HCT116 (cell line): ENCODE results near the gene WASF1. TPM values are rescaled to one million over a fixed set of nuclear protein-coding genes. Genes with fewer than 3 reads are reported as not detected.

Source experiments
- ATAC-seq: fragments of 200-7000 bp; cut with Tn5 transposase; 2 replicates; pipeline ENCODE4 v1.9.1; 2020; ENCODE audit warnings: mild to moderate bottlenecking, moderate library complexity
- BruUV-seq: library from RNA; stranded (reverse); fragments of 400-500 nt; replicated peaks from 2 replicates; lab custom pipeline; 2021; lab: Mats Ljungman, UMichigan
- CTCF ChIA-PET: fragments of 300-600 bp; sonication (Branson Sonifier 250); formaldehyde crosslinking; loops from one replicate; lab custom pipeline; 2021; ENCODE audit warnings: antibody characterized with exemption; lab: Charles Lee
- POLR2A ChIA-PET: fragments of 300-600, 350-600 bp; sonication (Branson Sonifier 250); formaldehyde crosslinking; loops from one replicate; lab custom pipeline; 2021; ENCODE audit warnings: antibody characterized with exemption; lab: Charles Lee
- RAD21 ChIA-PET, 2 experiments: fragments of 300-600 bp; sonication (Branson Sonifier 250); formaldehyde crosslinking; loops; one replicate each; lab custom pipeline; 2023; ENCODE audit warnings: low total read pairs in 2 of 2; ENCODE audit not compliant: uncharacterized antibody in 2 of 2, unreplicated experiment in 2 of 2, low non-redundant PET in 1 of 2; lab: Charles Lee
- DNase-seq: peaks from one replicate; pipeline ENCODE4 v3.0.0-alpha.2; 2010; ENCODE audit warnings: low read depth, low spot score
- H2AFZ ChIP-seq: fragments of 200-600 bp; shearing (Covaris generic), sonication (generic); 2 replicates; pipeline ENCODE4 v1.6.1; 2017; ENCODE audit warnings: low read depth, mixed run types, mixed read lengths, antibody characterized with exemption, low read length; ENCODE audit not compliant: poor library complexity, severe bottlenecking
- H3K27ac ChIP-seq: 2 replicates; pipeline ENCODE4 v1.5.1; 2012; ENCODE audit warnings: low read depth, low read length
- H3K27me3 ChIP-seq: fragments of 200-600 bp; sonication (generic); 2 replicates; pipeline ENCODE4 v1.6.1; 2016; ENCODE audit warnings: mixed run types, low read length, mixed read lengths; ENCODE audit not compliant: insufficient read depth
- H3K36me3 ChIP-seq, 2 experiments: fragments of 200-500 bp in 1 of 2; fragments of 200-600 bp in 1 of 2; sonication (Bioruptor generic) in 1 of 2; sonication (generic) in 1 of 2; 2 replicates each; pipeline versions ENCODE4 v1.5.1 to v1.6.1; 2014 to 2016; ENCODE audit warnings: low read length in 2 of 2, inconsistent platforms in 1 of 2, mixed read lengths in 1 of 2, mixed run types in 1 of 2; ENCODE audit not compliant: insufficient read depth in 2 of 2, control insufficient read depth in 1 of 2
- H3K4me1 ChIP-seq, 2 experiments: fragments of 200-600 bp in 1 of 2; sonication (generic) in 1 of 2; 2 replicates each; pipeline versions ENCODE4 v1.5.1 to v1.6.1; 2012 to 2017; ENCODE audit warnings: low read length in 2 of 2, inconsistent platforms in 1 of 2, mild to moderate bottlenecking in 1 of 2, mixed read lengths in 1 of 2, mixed run types in 1 of 2, moderate library complexity in 1 of 2; ENCODE audit not compliant: insufficient read depth in 2 of 2, control insufficient read depth in 1 of 2
- H3K4me2 ChIP-seq: fragments of 200-600 bp; sonication (generic); 2 replicates; pipeline ENCODE4 v1.6.1; 2017; ENCODE audit warnings: mixed run types, low read length, mixed read lengths
- H3K4me3 ChIP-seq, 2 experiments: fragments of 200-600 bp in 1 of 2; sonication (generic) in 1 of 2; replicated peaks in 1 of 2; 2 replicates each; pipeline ENCODE4 v1.5.1; 2011 to 2016; ENCODE audit warnings: low read length in 2 of 2, control low read depth in 1 of 2, low read depth in 1 of 2, mild to moderate bottlenecking in 1 of 2, mixed read lengths in 1 of 2, mixed run types in 1 of 2
- H3K79me2 ChIP-seq: fragments of 200-600 bp; sonication (generic); 2 replicates; pipeline ENCODE4 v1.6.1; 2017; ENCODE audit warnings: mild to moderate bottlenecking, mixed run types, low read length, moderate library complexity, mixed read lengths; ENCODE audit not compliant: insufficient read depth
- H3K9ac ChIP-seq: fragments of 200-600 bp; sonication (generic); 2 replicates; pipeline ENCODE4 v1.6.1; 2016; ENCODE audit warnings: low read length, mixed read lengths
- H3K9me2 ChIP-seq: fragments of 200-600 bp; sonication (generic), shearing (Covaris generic); 2 replicates; pipeline ENCODE4 v1.6.1; 2017; ENCODE audit warnings: mixed run types, mild to moderate bottlenecking, moderate library complexity; ENCODE audit not compliant: insufficient read depth
- H3K9me3 ChIP-seq, 2 experiments: fragments of 200-500 bp in 1 of 2; fragments of 200-600 bp in 1 of 2; sonication (Bioruptor generic) in 1 of 2; sonication (generic) in 1 of 2; 2 replicates each; pipeline ENCODE4 v1.6.1; 2014 to 2017; ENCODE audit warnings: low read length in 2 of 2, mixed read lengths in 2 of 2, inconsistent platforms in 1 of 2, low read depth in 1 of 2, mild to moderate bottlenecking in 1 of 2, mixed run types in 1 of 2, moderate library complexity in 1 of 2; ENCODE audit not compliant: control insufficient read depth in 1 of 2, insufficient read depth in 1 of 2
- H4K20me1 ChIP-seq: fragments of 200-600 bp; sonication (generic), shearing (Covaris generic); 2 replicates; pipeline ENCODE4 v1.6.1; 2017; ENCODE audit warnings: mixed run types, mild to moderate bottlenecking, moderate library complexity; ENCODE audit not compliant: insufficient read depth
- CEBPB ChIP-seq: IDR thresholded peaks from 2 replicates; pipeline ENCODE4 v1.6.1; 2012; ENCODE audit warnings: low read depth
- EZH2 ChIP-seq: fragments of 200-600 bp; sonication (generic); IDR thresholded peaks from 2 replicates; pipeline ENCODE4 v1.6.1; 2017; ENCODE audit warnings: antibody characterized with exemption, mixed run types
- JUND ChIP-seq: IDR thresholded peaks from 2 replicates; pipeline ENCODE4 v1.6.1; 2012
- POLR2A ChIP-seq: IDR thresholded peaks from 2 replicates; pipeline ENCODE4 v1.7.0; 2011; ENCODE audit warnings: borderline replicate concordance; ENCODE audit not compliant: insufficient read depth, insufficient read length; ENCODE audit errors: extremely low read depth
- POLR2AphosphoS5 ChIP-seq: IDR thresholded peaks from 2 replicates; pipeline ENCODE4 v1.6.1; 2011; ENCODE audit warnings: mild to moderate bottlenecking, low read depth, low read length, moderate library complexity
- RAD21 ChIP-seq: IDR thresholded peaks from 2 replicates; pipeline ENCODE4 v1.6.1; 2012; ENCODE audit warnings: low read depth, mild to moderate bottlenecking
- SIN3A ChIP-seq: IDR thresholded peaks from 2 replicates; pipeline ENCODE4 v1.6.1; 2012; ENCODE audit warnings: low read depth
- SP1 ChIP-seq: IDR thresholded peaks from 2 replicates; pipeline ENCODE4 v1.6.1; 2012; ENCODE audit warnings: low read depth
- SRF ChIP-seq: IDR thresholded peaks from 2 replicates; pipeline ENCODE4 v1.6.1; 2012; ENCODE audit warnings: low read depth
- TCF7L2 ChIP-seq: IDR thresholded peaks from 2 replicates; pipeline ENCODE4 v1.7.0; 2011; ENCODE audit warnings: borderline replicate concordance, inconsistent platforms; ENCODE audit not compliant: insufficient read depth, insufficient read length; ENCODE audit errors: extremely low read depth
- ZFX ChIP-seq: fragments of 450-650 bp; IDR thresholded peaks from 2 replicates; pipeline ENCODE4 v1.6.1; 2017
- ZNF274 ChIP-seq: fragments of 200-500 bp; sonication (Bioruptor generic); IDR thresholded peaks from 2 replicates; pipeline ENCODE4 v1.6.1; 2014; ENCODE audit warnings: mild to moderate bottlenecking, low read depth, low read length, inconsistent platforms
- intact Hi-C: fragments of 100-400 bp; cut with micrococcal nuclease; formaldehyde crosslinking; loops from 2 replicates; pipeline ENCODE4 v1.10.0; 2022
- total RNA-seq: library from RNA; stranded (reverse); gene quantifications from one replicate; pipeline ENCODE4 v1.2.1, GENCODE V29; 2021; ENCODE audit not compliant: unreplicated experiment
- TF ChIP-seq, protein P1 (sequence below), 3 experiments: fragments of 200-600 bp in 1 of 3; sonication (generic) in 1 of 3; IDR thresholded peaks in 2 of 3; conservative IDR thresholded peaks in 1 of 3; 2 replicates each; pipeline ENCODE4 v1.5.1; 2012 to 2017; ENCODE audit warnings: low read depth in 2 of 3, low read length in 2 of 3, antibody characterized with exemption in 1 of 3, borderline replicate concordance in 1 of 3, control low read depth in 1 of 3, mild to moderate bottlenecking in 1 of 3, mixed read lengths in 1 of 3, mixed run types in 1 of 3, moderate library complexity in 1 of 3; ENCODE audit not compliant: insufficient read depth in 1 of 3
- TF ChIP-seq, protein P2 (sequence below): IDR thresholded peaks from 2 replicates; pipeline ENCODE4 v1.6.1; 2012
- TF ChIP-seq, protein P3 (sequence below): IDR thresholded peaks from 2 replicates; pipeline ENCODE4 v1.6.1; 2011; ENCODE audit warnings: mild to moderate bottlenecking, low read length, moderate library complexity; ENCODE audit not compliant: insufficient replicate concordance; ENCODE audit errors: extremely low read depth

The WASF1 gene
- total RNA-seq, 1 experiment from 2014 or later = 25.9 TPM

DNA sequence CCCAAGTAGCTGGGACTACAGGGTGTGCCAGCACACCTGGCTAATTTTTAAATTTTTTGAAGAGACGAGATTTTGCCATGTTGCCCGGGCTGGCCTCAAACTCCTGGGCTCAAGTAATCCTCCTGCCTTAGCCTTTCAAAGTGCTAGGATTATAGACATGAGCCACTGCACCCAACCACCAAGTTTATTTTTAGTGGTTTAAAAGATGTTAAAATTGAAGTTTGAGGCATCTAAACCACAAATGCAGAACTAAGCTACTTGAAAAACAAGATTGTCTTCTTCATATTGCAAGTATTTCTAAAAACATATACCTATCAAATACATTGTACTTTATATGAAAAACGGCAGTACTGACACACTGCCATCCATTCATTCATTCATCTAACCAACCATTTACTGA is 31.6 kb downstream of the WASF1 start:
- Histone ChIP-seq H3K4me3 (no peak overlapping the region), H3K4me1 (no peaks in the 10 kb centered on the region), H3K79me2 (no peaks in the 10 kb centered on the region; the same call in 1 of the 2 replicates), H3K9me3 (no peaks in the 10 kb centered on the region), H3K27ac (no peak overlapping the region), H3K9me2 (no peaks in the 10 kb centered on the region; the same call in 1 of the 2 replicates), H4K20me1 (no peaks in the 10 kb centered on the region), H3K4me2 (no peak overlapping the region), H2AFZ (no peak overlapping the region), H3K27me3 (no peaks in the 10 kb centered on the region), H3K9ac (no peak overlapping the region), H3K36me3 (no peaks in the 10 kb centered on the region)
- ChIA-PET CTCF (no interaction called here), RAD21 (no interaction called here), POLR2A (no interaction called here)
- intact Hi-C loops = no loop called here
- DNase-seq = no peak
- no TSS peak for BruUV-seq
- ATAC-seq = no peak
- TF ChIP-seq, protein P1, sequence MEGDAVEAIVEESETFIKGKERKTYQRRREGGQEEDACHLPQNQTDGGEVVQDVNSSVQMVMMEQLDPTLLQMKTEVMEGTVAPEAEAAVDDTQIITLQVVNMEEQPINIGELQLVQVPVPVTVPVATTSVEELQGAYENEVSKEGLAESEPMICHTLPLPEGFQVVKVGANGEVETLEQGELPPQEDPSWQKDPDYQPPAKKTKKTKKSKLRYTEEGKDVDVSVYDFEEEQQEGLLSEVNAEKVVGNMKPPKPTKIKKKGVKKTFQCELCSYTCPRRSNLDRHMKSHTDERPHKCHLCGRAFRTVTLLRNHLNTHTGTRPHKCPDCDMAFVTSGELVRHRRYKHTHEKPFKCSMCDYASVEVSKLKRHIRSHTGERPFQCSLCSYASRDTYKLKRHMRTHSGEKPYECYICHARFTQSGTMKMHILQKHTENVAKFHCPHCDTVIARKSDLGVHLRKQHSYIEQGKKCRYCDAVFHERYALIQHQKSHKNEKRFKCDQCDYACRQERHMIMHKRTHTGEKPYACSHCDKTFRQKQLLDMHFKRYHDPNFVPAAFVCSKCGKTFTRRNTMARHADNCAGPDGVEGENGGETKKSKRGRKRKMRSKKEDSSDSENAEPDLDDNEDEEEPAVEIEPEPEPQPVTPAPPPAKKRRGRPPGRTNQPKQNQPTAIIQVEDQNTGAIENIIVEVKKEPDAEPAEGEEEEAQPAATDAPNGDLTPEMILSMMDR (IDR thresholded peaks at IDR 0.05 in 2 of 3, conservative IDR thresholded peaks at IDR 0.05 in 1 of 3; ENCODE audit: borderline replicate concordance in 1 of 3, insufficient read depth in 1 of 3, low read depth in 2 of 3, low read length in 2 of 3) = no peak
- no peak for TF ChIP-seq SIN3A
- no peak for TF ChIP-seq ZFX
- TF ChIP-seq TCF7L2 = no peak
- no peak for TF ChIP-seq ZNF274
- TF ChIP-seq, protein P2, sequence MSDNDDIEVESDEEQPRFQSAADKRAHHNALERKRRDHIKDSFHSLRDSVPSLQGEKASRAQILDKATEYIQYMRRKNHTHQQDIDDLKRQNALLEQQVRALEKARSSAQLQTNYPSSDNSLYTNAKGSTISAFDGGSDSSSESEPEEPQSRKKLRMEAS = no peak
- no peak for TF ChIP-seq SP1
- TF ChIP-seq, protein P3, sequence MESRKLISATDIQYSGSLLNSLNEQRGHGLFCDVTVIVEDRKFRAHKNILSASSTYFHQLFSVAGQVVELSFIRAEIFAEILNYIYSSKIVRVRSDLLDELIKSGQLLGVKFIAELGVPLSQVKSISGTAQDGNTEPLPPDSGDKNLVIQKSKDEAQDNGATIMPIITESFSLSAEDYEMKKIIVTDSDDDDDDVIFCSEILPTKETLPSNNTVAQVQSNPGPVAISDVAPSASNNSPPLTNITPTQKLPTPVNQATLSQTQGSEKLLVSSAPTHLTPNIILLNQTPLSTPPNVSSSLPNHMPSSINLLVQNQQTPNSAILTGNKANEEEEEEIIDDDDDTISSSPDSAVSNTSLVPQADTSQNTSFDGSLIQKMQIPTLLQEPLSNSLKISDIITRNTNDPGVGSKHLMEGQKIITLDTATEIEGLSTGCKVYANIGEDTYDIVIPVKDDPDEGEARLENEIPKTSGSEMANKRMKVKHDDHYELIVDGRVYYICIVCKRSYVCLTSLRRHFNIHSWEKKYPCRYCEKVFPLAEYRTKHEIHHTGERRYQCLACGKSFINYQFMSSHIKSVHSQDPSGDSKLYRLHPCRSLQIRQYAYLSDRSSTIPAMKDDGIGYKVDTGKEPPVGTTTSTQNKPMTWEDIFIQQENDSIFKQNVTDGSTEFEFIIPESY = no peak
- no peak for TF ChIP-seq RAD21
- TF ChIP-seq CEBPB = no peak
- TF ChIP-seq POLR2A = no peak
- no peak for TF ChIP-seq EZH2
- TF ChIP-seq JUND = no peak
- TF ChIP-seq SRF = no peak
- no peak for TF ChIP-seq POLR2AphosphoS5
